Neural progenitor cell (in vitro differentiated cells): ENCODE results near the gene GALNT17. TPM values are rescaled to one million over a fixed set of nuclear protein-coding genes. Genes with fewer than 3 reads are reported as not detected.
"Not testable (repeated sequence)": the region's sequence is repeated elsewhere in the genome, so short reads cannot be mapped to it uniquely, and the experiment has no call there.

ENCODE experiments used
- DNase-seq: peaks from one replicate; pipeline ENCODE4 v3.0.0-alpha.2; 2016; ENCODE audit warnings: low spot score
- H2AFZ ChIP-seq: fragments of 200-600 bp; sonication (generic); replicated peaks from 2 replicates; pipeline ENCODE4 v1.6.1; 2016; ENCODE audit warnings: antibody characterized with exemption
- H3F3A ChIP-seq: fragments of 200-600 bp; sonication (generic); 2 replicates; pipeline ENCODE4 v1.6.1; 2016; ENCODE audit warnings: antibody characterized with exemption, low read depth
- H3K27ac ChIP-seq: fragments of 200-600 bp; sonication (generic); 2 replicates; pipeline ENCODE4 v1.5.1; 2016; ENCODE audit warnings: mild to moderate bottlenecking
- H3K27me3 ChIP-seq: fragments of 200-600 bp; sonication (generic); 2 replicates; pipeline ENCODE4 v1.6.1; 2016; ENCODE audit warnings: mild to moderate bottlenecking, moderate library complexity
- H3K36me3 ChIP-seq: fragments of 200-600 bp; sonication (generic); 2 replicates; pipeline ENCODE4 v1.5.1; 2016
- H3K4me1 ChIP-seq: fragments of 200-600 bp; sonication (generic); 2 replicates; pipeline ENCODE4 v1.6.1; 2016; ENCODE audit warnings: mixed run types
- H3K4me2 ChIP-seq: fragments of 200-600 bp; sonication (generic); 2 replicates; pipeline ENCODE4 v1.6.1; 2016
- H3K4me3 ChIP-seq: fragments of 200-600 bp; sonication (generic); 2 replicates; pipeline ENCODE4 v1.5.1; 2016
- H3K79me2 ChIP-seq: fragments of 200-600 bp; sonication (generic); 2 replicates; pipeline ENCODE4 v1.6.1; 2016; ENCODE audit warnings: low read depth
- H3K9ac ChIP-seq: fragments of 200-600 bp; sonication (generic); 2 replicates; pipeline ENCODE4 v1.6.1; 2016
- H3K9me3 ChIP-seq: fragments of 200-600 bp; sonication (generic); 2 replicates; pipeline ENCODE4 v1.5.1; 2016; ENCODE audit warnings: low read depth
- H4K20me1 ChIP-seq: fragments of 200-600 bp; sonication (generic); 2 replicates; pipeline ENCODE4 v1.6.1; 2016; ENCODE audit warnings: low read depth
- H3K27ac Mint-ChIP-seq: 3 replicates; pipeline ENCODE4 v1.8.0; 2021; ENCODE audit warnings: mixed read lengths
- H3K27me3 Mint-ChIP-seq: 2 replicates; pipeline ENCODE4 v1.8.0; 2022; ENCODE audit warnings: low read depth, mild to moderate bottlenecking, inconsistent platforms, moderate library complexity, mixed read lengths; ENCODE audit not compliant: insufficient read depth
- H3K36me3 Mint-ChIP-seq: 3 replicates; pipeline ENCODE4 v1.8.0; 2021; ENCODE audit warnings: mixed read lengths
- H3K4me1 Mint-ChIP-seq: 3 replicates; pipeline ENCODE4 v1.8.0; 2021; ENCODE audit warnings: mixed read lengths
- H3K4me3 Mint-ChIP-seq: 3 replicates; pipeline ENCODE4 v1.8.0; 2021; ENCODE audit warnings: mild to moderate bottlenecking, moderate library complexity, mixed read lengths
- H3K9me3 Mint-ChIP-seq: 3 replicates; pipeline ENCODE4 v1.8.0; 2020; ENCODE audit warnings: mixed read lengths
- CTCF ChIP-seq: fragments of 200-600 bp; sonication (generic); IDR thresholded peaks from 2 replicates; pipeline ENCODE4 v1.5.1; 2017; ENCODE audit warnings: antibody characterized with exemption, mild to moderate bottlenecking
- EZH2 ChIP-seq: fragments of 200-600 bp; sonication (generic); IDR thresholded peaks from 2 replicates; pipeline ENCODE4 v1.6.1; 2017; ENCODE audit warnings: antibody characterized with exemption, mild to moderate bottlenecking, moderate library complexity
- EZH2phosphoT487 ChIP-seq: fragments of 200-600 bp; sonication (generic); IDR thresholded peaks from 2 replicates; pipeline ENCODE4 v1.6.1; 2017; ENCODE audit warnings: antibody characterized with exemption
- total RNA-seq: library from RNA; depleted of rRNA; stranded (reverse); fragments of >200 nt; gene quantifications from 2 replicates; pipeline ENCODE4 v1.2.3, GENCODE V29; 2015; ENCODE audit warnings: low replicate concordance

Gene GALNT17
- total RNA-seq, 1 donor from 2014 or later: 17.1 TPM

GRCh38 chr7:71626206-71626605, 494.3 kb downstream of the GALNT17 start:
- Histone ChIP-seq H3K27ac (no peak overlapping the region), H3K9ac (no peak overlapping the region), H3F3A (peaks cover 7% of the 10 kb centered on the region), H3K9me3 (no peaks in the 10 kb centered on the region), H2AFZ (no peak overlapping the region), H3K4me3 (no peak overlapping the region), H3K79me2 (no peaks in the 10 kb centered on the region), H3K4me1 (peaks cover under 1% of the 10 kb centered on the region), H3K27me3 (no peaks in the 10 kb centered on the region), H3K36me3 (no peaks in the 10 kb centered on the region), H3K4me2 (no peak overlapping the region), H4K20me1 (no peaks in the 10 kb centered on the region)
- H3K4me1 Mint-ChIP-seq: peaks cover 8% of the 10 kb centered on the region
- no peak for TF ChIP-seq EZH2
- no peak overlapping the region for H3K27ac Mint-ChIP-seq
- peak; percentile 45 for DNase-seq
- H3K36me3 Mint-ChIP-seq: peaks cover 2% of the 10 kb centered on the region
- H3K9me3 Mint-ChIP-seq: peaks cover 2% of the 10 kb centered on the region
- no peak overlapping the region for H3K4me3 Mint-ChIP-seq
- peaks cover 5% of the 10 kb centered on the region for H3K27me3 Mint-ChIP-seq

- H3K79me2 ChIP-seq: no peaks in the 10 kb centered on the region
- H3F3A ChIP-seq: peaks cover 7% of the 10 kb centered on the region
- H3K27ac ChIP-seq: no peak overlapping the region
- H3K4me2 ChIP-seq: no peak overlapping the region
- no peak overlapping the region for H3K27ac Mint-ChIP-seq
- peaks cover 17% of the 10 kb centered on the region for H3K4me1 Mint-ChIP-seq
- no peak overlapping the region for H3K4me3 ChIP-seq
- peaks cover 2% of the 10 kb centered on the region for H3K9me3 Mint-ChIP-seq
- peaks cover 5% of the 10 kb centered on the region for H3K27me3 Mint-ChIP-seq
- DNase-seq: no peak
- H4K20me1 ChIP-seq: no peaks in the 10 kb centered on the region
- TF ChIP-seq CTCF: no peak
- TF ChIP-seq EZH2phosphoT487: no peak
- H3K27me3 ChIP-seq: no peaks in the 10 kb centered on the region
- H2AFZ ChIP-seq: no peak overlapping the region
- H3K9me3 ChIP-seq: no peaks in the 10 kb centered on the region
- no peak overlapping the region for H3K9ac ChIP-seq
- H3K4me3 Mint-ChIP-seq: no peak overlapping the region
- H3K4me1 ChIP-seq: no peaks in the 10 kb centered on the region
- peaks cover 2% of the 10 kb centered on the region for H3K36me3 Mint-ChIP-seq
- H3K36me3 ChIP-seq: no peaks in the 10 kb centered on the region
These were observed 495.7 kb downstream of the GALNT17 start for GRCh38 chr7:71627651-71628050.

GRCh38 chr7:71630516-71630915, 498.6 kb downstream of the GALNT17 start:
- no peak overlapping the region for H3K27ac Mint-ChIP-seq
- H3K9ac ChIP-seq: no peak overlapping the region
- peaks cover 5% of the 10 kb centered on the region for H3K27me3 Mint-ChIP-seq
- H3K9me3 Mint-ChIP-seq: no peaks in the 10 kb centered on the region
- H3K36me3 ChIP-seq: no peaks in the 10 kb centered on the region
- H3K4me1 ChIP-seq: peaks cover 9% of the 10 kb centered on the region
- H3K4me2 ChIP-seq: no peak overlapping the region
- H3F3A ChIP-seq: peaks cover 7% of the 10 kb centered on the region
- H3K4me1 Mint-ChIP-seq: peaks cover 31% of the 10 kb centered on the region
- no peak overlapping the region for H2AFZ ChIP-seq
- TF ChIP-seq EZH2 (no peak), EZH2phosphoT487 (no peak), CTCF (no peak)
- H3K79me2 ChIP-seq: no peaks in the 10 kb centered on the region
- H3K27ac ChIP-seq: no peak overlapping the region
- no peak overlapping the region for H3K4me3 ChIP-seq
- no peaks in the 10 kb centered on the region for H3K9me3 ChIP-seq
- no peaks in the 10 kb centered on the region for H3K36me3 Mint-ChIP-seq
- no peaks in the 10 kb centered on the region for H4K20me1 ChIP-seq
- DNase-seq: no peak
- H3K27me3 ChIP-seq: no peaks in the 10 kb centered on the region
- H3K4me3 Mint-ChIP-seq: no peak overlapping the region

- no peaks in the 10 kb centered on the region for H3K27me3 ChIP-seq
- H3K4me1 Mint-ChIP-seq: peaks cover 31% of the 10 kb centered on the region
These were observed 501.6 kb downstream of the GALNT17 start for GRCh38 chr7:71633551-71634008.

GRCh38 chr7:71635849-71636248, 503.9 kb downstream of the GALNT17 start:
- H3K9me3 Mint-ChIP-seq, H3F3A ChIP-seq, H4K20me1 ChIP-seq, H3K9ac ChIP-seq, H3K9me3 ChIP-seq, H3K4me3 Mint-ChIP-seq, H3K27me3 Mint-ChIP-seq, H3K79me2 ChIP-seq, H2AFZ ChIP-seq, H3K36me3 ChIP-seq, H3K27me3 ChIP-seq, H3K4me3 ChIP-seq, H3K4me2 ChIP-seq, H3K27ac Mint-ChIP-seq, H3K27ac ChIP-seq, H3K4me1 ChIP-seq, H3K36me3 Mint-ChIP-seq, DNase-seq: not testable (repeated sequence)
- H3K4me1 Mint-ChIP-seq: peaks cover 35% of the 10 kb centered on the region

More at GRCh38 chr7:71633551-71634008, 501.6 kb downstream of the GALNT17 start:
- Mint-ChIP-seq H3K27me3 (peaks cover 7% of the 10 kb centered on the region), H3K4me3 (peak overlapping the region; percentile 60), H3K27ac (peak overlapping the region; percentile 87), H3K9me3 (no peaks in the 10 kb centered on the region), H3K36me3 (no peaks in the 10 kb centered on the region)
- H3K4me2 ChIP-seq: peak overlapping the region; percentile 21
- H3K27ac ChIP-seq: no peak overlapping the region
- no peaks in the 10 kb centered on the region for H3K9me3 ChIP-seq
- peaks cover 9% of the 10 kb centered on the region for H3K4me1 ChIP-seq
- no peak overlapping the region for H3K9ac ChIP-seq
- H4K20me1 ChIP-seq: no peaks in the 10 kb centered on the region
- no peaks in the 10 kb centered on the region for H3K79me2 ChIP-seq
- DNase-seq: peak; percentile 48
- H3F3A ChIP-seq: no peaks in the 10 kb centered on the region
- H3K4me3 ChIP-seq: no peak overlapping the region
- no peak for TF ChIP-seq EZH2phosphoT487
- no peak for TF ChIP-seq CTCF
- TF ChIP-seq EZH2: no peak
- H3K36me3 ChIP-seq: no peaks in the 10 kb centered on the region
- no peak overlapping the region for H2AFZ ChIP-seq
